GM18505 (cell line): ENCODE data around the gene SP3.
A peak's percentile ranks its signal among the peaks of the same experiment; 100 is the strongest.

Experiments
- ATAC-seq: cut with Tn5 transposase; IDR thresholded peaks from one replicate; pipeline ENCODE4 v1.9.1; 2021; ENCODE audit not compliant: unreplicated experiment
- POLR2A ChIP-seq: IDR thresholded peaks from 4 replicates; pipeline ENCODE4 v1.6.1; 2011; ENCODE audit warnings: borderline replicate concordance; ENCODE audit not compliant: insufficient read depth, insufficient read length; ENCODE audit errors: extremely low read depth

The SP3 gene

DNA sequence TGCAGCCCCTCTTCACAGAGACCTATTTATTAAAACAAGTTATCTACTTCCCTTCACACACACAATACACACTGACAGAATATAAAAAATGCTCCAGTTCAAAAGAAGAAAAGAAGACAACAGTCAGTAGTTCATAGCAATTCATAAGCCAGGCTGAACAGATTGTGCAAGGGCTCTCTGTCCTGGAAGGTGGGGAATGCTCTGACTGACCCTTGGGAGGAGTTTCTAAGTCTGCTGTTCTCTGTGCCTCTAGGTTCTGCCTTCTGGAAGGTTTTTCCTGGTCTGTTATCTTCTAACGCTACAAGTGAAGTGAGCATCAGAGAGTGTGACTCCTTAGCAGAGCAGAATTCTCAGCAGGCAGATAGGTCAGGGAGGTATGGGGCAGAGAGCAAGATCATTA lies 35.7 kb downstream of the SP3 start:
- no peak for ATAC-seq

DNA sequence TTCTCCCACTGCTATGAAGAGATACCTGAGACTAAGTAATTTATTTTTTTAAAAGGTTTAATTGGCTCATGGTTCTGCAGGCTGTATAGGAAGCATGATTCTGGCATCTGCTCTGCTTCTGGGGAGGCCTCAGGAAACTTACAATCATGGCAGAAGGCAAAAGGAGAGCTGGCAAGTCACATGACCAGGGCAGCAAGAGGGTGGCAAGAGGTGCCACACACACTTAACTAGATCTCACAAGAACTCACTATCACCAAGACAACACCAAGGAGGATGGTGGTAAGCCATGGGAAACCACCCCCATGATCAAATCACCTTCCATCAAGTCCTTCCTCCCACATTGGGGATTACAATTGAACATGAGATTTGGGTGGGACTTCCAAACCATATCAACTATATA lies 38.3 kb downstream of the SP3 start:
- ATAC-seq: no peak
- TF ChIP-seq POLR2A: no peak

More for the DNA sequence above, 35.7 kb downstream of the SP3 start:
- no peak for TF ChIP-seq POLR2A

DNA sequence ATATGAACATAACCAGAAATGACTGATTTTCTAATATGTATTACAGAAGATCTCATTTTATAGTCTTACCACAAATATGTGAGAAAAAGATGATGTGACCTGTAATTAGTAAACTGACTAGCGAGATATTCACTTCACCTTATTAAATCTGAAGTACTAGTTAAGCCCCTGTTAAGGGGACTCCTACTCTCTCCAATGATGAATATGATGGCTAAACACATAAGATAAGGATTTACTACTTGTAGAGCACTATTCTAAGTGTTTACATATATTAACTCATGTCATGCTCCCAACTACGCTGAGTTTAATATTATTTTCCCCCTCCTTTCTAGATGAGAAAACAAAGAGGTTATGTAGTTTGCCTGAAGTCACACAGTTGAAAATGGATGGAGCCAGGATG lies 40.9 kb downstream of the SP3 start:
- no peak for TF ChIP-seq POLR2A
- no peak for ATAC-seq

DNA sequence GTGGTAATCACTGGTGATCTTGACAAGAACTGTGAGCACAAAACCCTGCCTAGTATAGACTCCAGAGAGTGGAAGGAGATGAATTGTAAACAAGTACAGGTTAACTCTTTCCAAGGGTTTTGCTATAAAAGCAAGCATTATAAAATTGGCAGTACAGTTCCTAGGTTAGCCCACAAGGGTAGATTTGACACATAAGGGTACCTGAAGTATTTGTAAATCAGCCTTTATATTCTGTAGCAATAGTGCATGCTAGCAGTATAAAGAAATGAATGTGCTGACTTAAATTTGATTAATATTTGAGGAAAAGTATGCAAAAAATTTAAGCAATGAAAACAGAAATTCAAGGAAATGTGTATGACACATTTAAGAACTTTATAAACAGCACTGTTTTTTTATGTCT lies 42.4 kb downstream of the SP3 start:
- ATAC-seq: no peak
- TF ChIP-seq POLR2A: no peak

DNA sequence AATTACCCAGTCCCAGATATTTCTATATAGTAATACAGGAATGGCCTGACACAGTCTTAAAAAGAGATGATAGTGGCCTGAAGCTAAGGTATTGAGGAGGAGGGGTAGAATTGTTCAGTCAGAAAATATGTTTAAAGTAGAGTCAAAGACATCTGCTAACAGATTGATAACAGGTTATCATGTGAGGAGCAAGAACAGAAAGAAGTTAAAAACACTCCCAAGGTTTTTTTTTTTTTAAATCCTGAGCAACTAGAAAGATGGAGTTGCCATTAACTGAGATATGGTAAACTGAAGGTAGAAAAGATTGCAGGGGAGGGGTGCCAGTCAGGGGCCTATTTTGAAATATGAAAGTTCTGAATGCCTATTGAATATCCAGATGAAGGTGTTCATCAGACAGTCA lies 43.1 kb downstream of the SP3 start:
- no peak for ATAC-seq

DNA sequence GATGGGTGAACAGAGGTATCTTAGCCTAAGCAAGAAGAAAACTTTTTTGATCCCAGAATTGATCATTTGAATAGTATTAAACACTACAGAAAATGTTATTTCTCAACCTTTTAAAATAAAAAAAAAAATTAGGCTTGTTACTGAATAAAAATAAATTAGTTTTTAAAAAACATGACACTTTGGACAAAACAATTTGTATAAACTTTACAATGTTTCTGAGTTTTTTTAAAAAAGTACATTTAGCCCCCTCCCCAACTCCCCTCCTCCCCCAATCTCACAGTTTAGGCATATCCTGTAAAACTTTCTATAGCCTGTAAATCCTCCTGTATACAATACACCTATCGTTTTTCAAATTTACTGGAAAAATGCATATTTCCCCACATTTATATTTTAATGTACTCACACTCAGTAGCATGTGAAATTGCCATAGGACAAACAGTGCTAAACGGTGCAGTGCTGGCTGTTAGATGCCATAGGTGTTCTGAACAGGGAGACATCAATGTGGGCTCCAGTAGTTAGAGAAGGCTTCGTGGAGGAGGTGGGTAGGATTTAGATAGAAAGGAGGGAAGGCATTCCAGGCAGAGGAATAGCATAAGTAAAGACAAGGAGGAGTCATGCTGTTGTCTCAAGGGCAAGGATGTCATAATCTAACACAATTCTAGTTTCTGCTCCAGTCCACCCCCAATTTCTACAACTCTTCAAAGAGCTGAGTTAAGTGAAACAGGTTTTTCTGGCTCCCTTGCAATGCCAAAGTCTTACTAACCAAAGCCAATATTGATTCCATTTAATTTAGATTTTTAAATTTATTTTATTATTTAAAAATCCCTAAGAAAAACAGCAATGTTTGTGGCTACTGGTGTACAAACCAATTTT lies 50.9 kb downstream of the SP3 start:
- no peak for ATAC-seq
- no peak for TF ChIP-seq POLR2A

More for the DNA sequence above, 43.1 kb downstream of the SP3 start:
- TF ChIP-seq POLR2A: no peak

DNA sequence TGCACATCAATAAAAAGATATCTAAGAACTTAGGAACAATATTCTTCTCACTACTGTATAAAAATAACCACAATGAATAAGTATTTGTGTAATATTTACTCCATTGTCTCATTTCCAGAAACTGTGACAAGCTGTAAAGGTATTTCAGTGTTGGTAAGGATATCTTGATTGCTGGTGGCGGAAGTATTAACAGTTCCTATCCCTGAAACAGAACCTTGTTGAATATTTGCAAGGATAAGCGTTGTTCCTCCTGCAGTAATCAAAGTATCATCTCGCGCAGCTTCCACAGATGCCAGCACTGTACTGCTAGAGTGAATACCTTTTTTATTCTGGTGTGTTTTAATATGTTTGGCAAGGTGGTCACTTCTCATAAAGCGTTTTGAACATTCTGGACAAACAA lies 55.3 kb downstream of the SP3 start:
- TF ChIP-seq POLR2A: no peak
- no peak for ATAC-seq

DNA sequence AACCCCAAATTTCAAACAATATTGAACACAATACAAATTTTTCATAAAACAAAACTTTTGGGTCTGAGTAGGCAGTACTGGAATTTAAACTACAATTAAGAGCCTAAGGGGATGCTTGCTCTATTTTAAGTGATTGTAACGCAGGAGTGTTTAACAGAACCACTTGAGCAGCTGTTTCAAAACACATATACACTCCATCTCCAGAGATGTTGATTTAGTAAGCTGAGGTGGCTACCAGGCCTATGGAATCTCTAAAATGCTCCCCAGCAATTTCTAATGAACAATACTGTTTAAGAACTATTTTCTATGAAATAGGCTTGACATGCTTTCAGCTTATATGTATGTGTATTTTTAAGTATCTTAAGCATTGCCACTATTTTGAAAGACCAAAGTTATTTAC lies 58.5 kb downstream of the SP3 start:
- ATAC-seq: no peak
- TF ChIP-seq POLR2A: no peak

DNA sequence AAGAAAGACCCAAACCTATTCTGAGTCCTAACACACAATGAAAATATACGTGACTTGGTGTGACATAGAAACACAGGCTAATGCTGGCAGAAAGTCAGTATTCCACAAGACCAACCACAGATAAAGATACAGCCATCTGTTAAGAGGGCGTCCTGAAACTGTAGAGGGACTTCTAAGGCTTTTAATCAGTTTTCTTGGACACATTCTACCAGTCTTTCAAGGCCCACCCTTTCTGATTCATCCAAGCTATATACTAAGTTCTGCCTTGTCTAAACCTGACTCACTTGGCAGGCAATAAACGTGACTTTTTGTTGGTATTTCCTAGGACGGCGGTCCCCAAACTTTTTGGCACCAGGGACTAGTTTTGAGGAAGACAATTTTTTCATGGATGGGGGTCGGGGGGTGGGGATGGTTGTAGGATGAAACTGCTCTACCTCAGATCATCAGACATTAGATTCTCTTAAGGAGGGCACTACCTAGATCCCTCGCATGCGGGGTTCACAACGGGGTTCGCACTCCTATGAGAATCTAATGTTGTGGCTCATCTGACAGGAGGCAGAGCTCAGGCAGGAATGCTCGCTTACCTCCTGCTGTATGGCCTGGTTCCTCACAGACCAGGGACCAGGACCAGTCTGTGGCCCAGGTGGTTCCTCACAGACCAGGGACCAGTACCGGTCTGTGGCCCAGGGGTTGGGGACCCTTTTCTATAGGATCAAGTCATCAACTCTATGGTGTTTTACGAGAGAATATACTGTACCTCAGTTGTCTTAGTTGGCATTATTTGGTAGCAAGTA lies 61.4 kb downstream of the SP3 start:
- TF ChIP-seq POLR2A: no peak
- no peak for ATAC-seq

DNA sequence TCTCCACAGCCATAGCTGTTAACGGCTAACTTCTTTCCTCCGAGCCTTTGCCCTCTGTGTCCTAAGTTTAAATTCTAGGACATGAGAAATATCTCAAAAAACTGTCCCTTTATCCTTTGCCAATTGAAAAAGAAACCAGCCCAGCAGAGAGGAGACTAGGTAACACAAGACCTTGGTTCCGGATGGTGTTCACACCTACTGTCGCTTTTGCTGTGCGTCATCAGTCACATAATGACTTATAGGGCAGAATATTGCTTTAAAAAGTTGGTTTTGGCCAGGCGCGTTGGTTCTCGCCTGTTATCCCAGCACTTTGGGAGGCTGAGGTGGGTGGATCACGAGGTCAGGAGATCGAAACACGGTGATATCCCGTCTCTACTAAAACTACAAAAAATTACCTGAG lies 66.2 kb downstream of the SP3 start:
- TF ChIP-seq POLR2A: no peak
- peak; percentile 23 for ATAC-seq

DNA sequence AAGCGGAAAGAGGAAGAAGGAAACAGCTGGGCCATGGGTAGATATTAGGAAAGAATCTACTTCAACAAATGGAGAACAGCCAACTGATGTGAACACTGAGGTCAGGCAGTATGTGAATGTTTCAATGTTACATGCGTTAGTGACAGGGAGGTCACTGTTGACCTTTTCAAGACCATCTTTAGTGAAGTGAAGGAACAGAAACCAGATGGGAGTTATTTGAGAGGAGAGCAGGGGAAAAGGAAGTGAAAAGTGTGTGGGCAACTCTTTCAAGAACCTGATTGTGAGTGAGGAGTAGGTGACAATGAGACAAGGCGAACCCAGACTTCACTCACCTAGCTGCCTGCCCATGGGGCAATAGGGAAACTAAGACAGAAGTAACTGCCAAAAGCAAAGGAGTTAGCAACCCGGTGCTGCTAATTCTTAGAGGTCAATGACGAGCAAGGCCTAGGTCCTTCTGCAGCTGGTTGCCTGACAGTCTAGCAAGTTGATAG lies 67.0 kb downstream of the SP3 start:
- no peak for TF ChIP-seq POLR2A

DNA sequence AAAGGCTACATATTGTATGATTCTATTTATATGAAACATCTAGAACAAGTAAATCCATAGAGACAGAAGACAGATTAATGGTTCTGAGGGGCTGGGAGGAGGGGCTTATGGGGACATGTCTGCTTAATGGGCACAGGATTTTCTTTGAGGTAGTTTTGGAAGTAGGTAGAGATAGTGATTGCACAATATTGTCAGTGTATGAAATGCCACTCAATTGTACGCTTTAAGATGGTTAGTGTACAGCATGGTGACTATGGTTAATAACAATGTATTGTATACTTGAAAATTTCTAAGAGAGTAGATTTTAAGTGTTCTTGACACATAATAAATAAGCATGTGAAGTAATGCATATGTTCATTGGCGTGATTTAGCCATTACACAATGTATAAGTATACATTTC lies 68.4 kb downstream of the SP3 start:
- no peak for TF ChIP-seq POLR2A
- ATAC-seq: no peak

More for the DNA sequence above, 67.0 kb downstream of the SP3 start:
- peak; percentile 83 for ATAC-seq

DNA sequence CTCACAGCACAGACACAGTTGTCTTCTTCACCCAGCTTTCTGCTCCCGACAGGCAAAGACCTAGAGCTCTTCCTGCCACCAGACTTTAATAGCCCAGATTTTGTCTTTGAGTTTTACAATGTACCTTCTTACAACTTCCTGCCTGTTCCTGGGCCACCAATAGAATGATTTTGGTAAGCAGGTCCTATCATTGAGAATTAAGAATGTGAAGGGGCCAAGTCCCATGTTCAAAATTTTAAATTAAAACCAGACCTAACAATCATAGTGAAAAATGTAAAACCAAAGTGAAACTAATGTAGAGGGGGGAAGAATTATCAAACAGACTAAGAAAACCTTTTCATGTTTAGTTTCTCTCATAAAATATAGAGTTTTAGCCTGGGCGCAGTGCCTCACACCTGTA lies 72.8 kb downstream of the SP3 start:
- no peak for ATAC-seq
- TF ChIP-seq POLR2A: no peak
